Measurements from ENCODE around the gene IL25.

The IL25 gene

GRCh38 chr14:23353433-23353780 is 19.2 kb upstream of the IL25 start:
- no peak for FAIRE-seq
- DNase-seq (ENCODE audit: low spot score) = no peak

GRCh38 chr14:23354990-23355389 is 17.6 kb upstream of the IL25 start:
- no peak for FAIRE-seq
- DNase-seq (ENCODE audit: low spot score) = no peak

GRCh38 chr14:23355871-23356435 is 16.7 kb upstream of the IL25 start:
- DNase-seq (ENCODE audit: low spot score) (no peak), FAIRE-seq (no peak)

GRCh38 chr14:23356662-23357061 is 15.9 kb upstream of the IL25 start:
- FAIRE-seq = no peak
- DNase-seq (ENCODE audit: low spot score) = no peak

GRCh38 chr14:23357261-23357660 is 15.3 kb upstream of the IL25 start:
- DNase-seq (ENCODE audit: low spot score) (no peak), FAIRE-seq (no peak)

GRCh38 chr14:23358042-23358441 is 14.6 kb upstream of the IL25 start:
- no peak for DNase-seq (ENCODE audit: low spot score)
- no peak for FAIRE-seq

- no peak for DNase-seq (ENCODE audit: low spot score)
- no peak for FAIRE-seq
Observed at GRCh38 chr14:23358553-23359166, 13.9 kb upstream of the IL25 start.

GRCh38 chr14:23359167-23359626 is 13.4 kb upstream of the IL25 start:
- no peak for FAIRE-seq

GRCh38 chr14:23359722-23360447 is 12.7 kb upstream of the IL25 start:
- DNase-seq (ENCODE audit: low spot score) = no peak
- FAIRE-seq = no peak

More at GRCh38 chr14:23359167-23359626, 13.4 kb upstream of the IL25 start:
- no peak for DNase-seq (ENCODE audit: low spot score)

- no peak for DNase-seq (ENCODE audit: low spot score)
- no peak for FAIRE-seq
Observed at GRCh38 chr14:23360496-23360895, 12.1 kb upstream of the IL25 start.

- FAIRE-seq (no peak), DNase-seq (ENCODE audit: low spot score) (no peak)
Observed at GRCh38 chr14:23361320-23361719, 11.3 kb upstream of the IL25 start.

GRCh38 chr14:23361763-23362162 is 10.8 kb upstream of the IL25 start:
- no peak for FAIRE-seq
- DNase-seq (ENCODE audit: low spot score) = no peak

GRCh38 chr14:23362200-23362599 is 10.4 kb upstream of the IL25 start:
- DNase-seq (ENCODE audit: low spot score) = no peak
- FAIRE-seq = no peak

GRCh38 chr14:23364164-23365035 is 8.2 kb upstream of the IL25 start:
- DNase-seq (ENCODE audit: low spot score) (no peak), FAIRE-seq (no peak)

- DNase-seq (ENCODE audit: low spot score) (no peak), FAIRE-seq (no peak)
Observed at GRCh38 chr14:23365036-23365731, 7.4 kb upstream of the IL25 start, which contains the start of gene EFS. EFS (minus strand) TSS chr14:23365172; CDS start chr14:23365025, 147 bp downstream.

- DNase-seq (ENCODE audit: low spot score) (no peak), FAIRE-seq (no peak)
Observed at GRCh38 chr14:23365732-23366425, 6.7 kb upstream of the IL25 start.

GRCh38 chr14:23366426-23366921 is 6.1 kb upstream of the IL25 start:
- no peak for FAIRE-seq
- DNase-seq (ENCODE audit: low spot score) = no peak

GRCh38 chr14:23370221-23370620 is 2.4 kb upstream of the IL25 start:
- FAIRE-seq (no peak), DNase-seq (ENCODE audit: low spot score) (no peak)

GRCh38 chr14:23371865-23372264 is 744 bp upstream of the IL25 start:
- FAIRE-seq = no peak

GRCh38 chr14:23373041-23373440 is 432 bp downstream of the IL25 start:
- no peak for FAIRE-seq
- no peak for DNase-seq (ENCODE audit: low spot score)

More at GRCh38 chr14:23371865-23372264, 744 bp upstream of the IL25 start:
- DNase-seq (ENCODE audit: low spot score) = no peak

Data from RCC 7860 (cell line).